H9 (cell line): ENCODE measurements around the gene RNU7-1. TPM values are rescaled to one million over a fixed set of nuclear protein-coding genes. Genes with fewer than 3 reads are reported as not detected.

Source experiments
- DNase-seq: peaks from one replicate; pipeline ENCODE4 v3.0.0-alpha.2; 2017
- H2AFZ ChIP-seq: one replicate; pipeline ENCODE4 v1.6.1; 2013; ENCODE audit warnings: mild to moderate bottlenecking, low read length, control low read depth, moderate library complexity
- H2AK5ac ChIP-seq: 2 replicates; pipeline ENCODE4 v1.6.1; 2013; ENCODE audit warnings: low read length, control low read depth, mixed read lengths; ENCODE audit not compliant: insufficient read length
- H2BK120ac ChIP-seq: one replicate; pipeline ENCODE4 v1.6.1; 2013; ENCODE audit warnings: low read depth, mild to moderate bottlenecking, low read length, control low read depth, inconsistent platforms; ENCODE audit not compliant: poor library complexity, severe bottlenecking
- H2BK12ac ChIP-seq: 2 replicates; pipeline ENCODE4 v1.6.1; 2013; ENCODE audit warnings: low read length, control low read depth, mixed read lengths, low read depth; ENCODE audit not compliant: insufficient read length
- H2BK15ac ChIP-seq: 2 replicates; pipeline ENCODE4 v1.6.1; 2013; ENCODE audit warnings: low read depth, low read length, control low read depth
- H2BK20ac ChIP-seq: one replicate; pipeline ENCODE4 v1.6.1; 2013; ENCODE audit warnings: low read depth, mild to moderate bottlenecking, low read length, control low read depth, inconsistent platforms; ENCODE audit not compliant: poor library complexity, severe bottlenecking
- H2BK5ac ChIP-seq: 2 replicates; pipeline ENCODE4 v1.6.1; 2013; ENCODE audit warnings: low read length, control low read depth, mixed read lengths; ENCODE audit not compliant: insufficient read length
- H3K14ac ChIP-seq: 2 replicates; pipeline ENCODE4 v1.6.1; 2013; ENCODE audit warnings: low read length, control low read depth; ENCODE audit not compliant: insufficient read depth
- H3K18ac ChIP-seq: 2 replicates; pipeline ENCODE4 v1.6.1; 2013; ENCODE audit warnings: low read depth, mild to moderate bottlenecking, mixed read lengths, low read length, control low read depth; ENCODE audit not compliant: insufficient read length
- H3K23ac ChIP-seq: 2 replicates; pipeline ENCODE4 v1.6.1; 2013; ENCODE audit warnings: low read length, control low read depth, mixed read lengths, low read depth; ENCODE audit not compliant: insufficient read length
- H3K23me2 ChIP-seq: 2 replicates; pipeline ENCODE4 v1.6.1; 2013; ENCODE audit warnings: low read depth, mild to moderate bottlenecking, mixed read lengths, low read length, control low read depth; ENCODE audit not compliant: insufficient read length, poor library complexity, severe bottlenecking
- H3K27ac ChIP-seq: 2 replicates; pipeline ENCODE4 v1.5.1; 2013; ENCODE audit warnings: low read length, control low read depth, mixed read lengths, low read depth; ENCODE audit not compliant: insufficient read length
- H3K27me3 ChIP-seq: 2 replicates; pipeline ENCODE4 v1.6.1; 2013; ENCODE audit warnings: low read length, control low read depth, inconsistent platforms; ENCODE audit not compliant: insufficient read depth
- H3K4ac ChIP-seq: 2 replicates; pipeline ENCODE4 v1.6.1; 2013; ENCODE audit warnings: low read depth, mild to moderate bottlenecking, control low read depth, inconsistent platforms, low read length, moderate library complexity
- H3K4me1 ChIP-seq: 2 replicates; pipeline ENCODE4 v1.6.1; 2013; ENCODE audit warnings: low read length, control low read depth, inconsistent platforms; ENCODE audit not compliant: insufficient read depth
- H3K4me2 ChIP-seq: 2 replicates; pipeline ENCODE4 v1.6.1; 2013; ENCODE audit warnings: low read length, control low read depth, mixed read lengths; ENCODE audit not compliant: insufficient read length, insufficient read depth
- H3K56ac ChIP-seq: 2 replicates; pipeline ENCODE4 v1.6.1; 2013; ENCODE audit warnings: low read depth, mild to moderate bottlenecking, mixed read lengths, low read length, control low read depth; ENCODE audit not compliant: insufficient read length
- H3K79me1 ChIP-seq: 2 replicates; pipeline ENCODE4 v1.6.1; 2013; ENCODE audit warnings: low read depth, mild to moderate bottlenecking, moderate library complexity, low read length, control low read depth, inconsistent platforms; ENCODE audit not compliant: insufficient read depth, poor library complexity, severe bottlenecking
- H3K79me2 ChIP-seq: 2 replicates; pipeline ENCODE4 v1.6.1; 2013; ENCODE audit warnings: low read length, control low read depth, inconsistent platforms; ENCODE audit not compliant: insufficient read depth
- H3K9ac ChIP-seq: 2 replicates; pipeline ENCODE4 v1.6.1; 2013; ENCODE audit warnings: low read length, control low read depth, mixed read lengths; ENCODE audit not compliant: insufficient read length; ENCODE audit errors: extremely low read depth
- H3K9me3 ChIP-seq: one replicate; pipeline ENCODE4 v1.6.1; 2013; ENCODE audit warnings: low read depth, low read length, inconsistent platforms; ENCODE audit not compliant: control insufficient read depth
- H3T11ph ChIP-seq: one replicate; pipeline ENCODE4 v1.6.1; 2013; ENCODE audit warnings: mild to moderate bottlenecking, low read length, control low read depth, inconsistent platforms
- H4K20me1 ChIP-seq: one replicate; pipeline ENCODE4 v1.6.1; 2013; ENCODE audit not compliant: control insufficient read depth, insufficient read length, insufficient read depth
- H4K5ac ChIP-seq: 2 replicates; pipeline ENCODE4 v1.6.1; 2013; ENCODE audit warnings: low read depth, mild to moderate bottlenecking, mixed read lengths, low read length, control low read depth; ENCODE audit not compliant: insufficient read length
- H4K8ac ChIP-seq: replicated peaks from 2 replicates; pipeline ENCODE4 v1.6.1; 2013; ENCODE audit warnings: low read length, control low read depth, mixed read lengths, low read depth; ENCODE audit not compliant: insufficient read length
- H4K91ac ChIP-seq: 2 replicates; pipeline ENCODE4 v1.6.1; 2013; ENCODE audit warnings: low read depth, mild to moderate bottlenecking, moderate library complexity, mixed read lengths, low read length, control low read depth; ENCODE audit not compliant: insufficient read length
- H3K27ac Mint-ChIP-seq, 3 experiments: 2 replicates in 2 of 3; 3 replicates in 1 of 3; pipeline ENCODE4 v1.8.0; 2020 to 2021; ENCODE audit warnings: mixed read lengths in 3 of 3, mild to moderate bottlenecking in 1 of 3, moderate library complexity in 1 of 3
- H3K27me3 Mint-ChIP-seq: 2 replicates; pipeline ENCODE4 v1.8.0; 2021; ENCODE audit warnings: low read depth, mild to moderate bottlenecking, moderate library complexity, mixed read lengths
- H3K36me3 Mint-ChIP-seq, 3 experiments: 2 replicates in 2 of 3; 3 replicates in 1 of 3; pipeline ENCODE4 v1.8.0; 2020 to 2021; ENCODE audit warnings: low read depth in 3 of 3, mixed read lengths in 3 of 3; ENCODE audit not compliant: insufficient read depth in 1 of 3
- H3K4me1 Mint-ChIP-seq, 2 experiments: 2 replicates each; pipeline ENCODE4 v1.8.0; 2020; ENCODE audit warnings: mixed read lengths in 2 of 2
- H3K4me3 Mint-ChIP-seq, 2 experiments: 2 replicates in 1 of 2; 3 replicates in 1 of 2; pipeline ENCODE4 v1.8.0; 2020 to 2021; ENCODE audit warnings: mild to moderate bottlenecking in 2 of 2, mixed read lengths in 2 of 2, moderate library complexity in 1 of 2
- H3K9me3 Mint-ChIP-seq, 2 experiments: 2 replicates in 1 of 2; 3 replicates in 1 of 2; pipeline ENCODE4 v1.8.0; 2020; ENCODE audit warnings: mild to moderate bottlenecking in 2 of 2, mixed read lengths in 2 of 2, moderate library complexity in 1 of 2
- WGBS: extraction: QIAGEN DNeasy Blood & Tissue Kit; methylation state at CpG from one replicate; pipeline ENCODE4 v1.1.7; 2013; ENCODE audit warnings: missing lambda C conversion rate, low lambda C conversion rate, mixed read lengths; ENCODE audit not compliant: insufficient read length; ENCODE audit errors: extremely low coverage; 5-methylcytosine and 5-hydroxymethylcytosine counted together
- total RNA-seq: library from RNA; stranded (reverse); gene quantifications from 2 replicates; pipeline ENCODE4 v1.2.1, GENCODE V29; 2021
- TF ChIP-seq, protein P1 (sequence below): fragments of 200-600 bp; sonication (generic); conservative IDR thresholded peaks from 3 replicates; pipeline ENCODE4 v1.8.0; 2021; ENCODE audit warnings: antibody characterized with exemption, mild to moderate bottlenecking

RNU7-1 gene
- total RNA-seq, 1 experiment from 2014 or later = not detected

DNA sequence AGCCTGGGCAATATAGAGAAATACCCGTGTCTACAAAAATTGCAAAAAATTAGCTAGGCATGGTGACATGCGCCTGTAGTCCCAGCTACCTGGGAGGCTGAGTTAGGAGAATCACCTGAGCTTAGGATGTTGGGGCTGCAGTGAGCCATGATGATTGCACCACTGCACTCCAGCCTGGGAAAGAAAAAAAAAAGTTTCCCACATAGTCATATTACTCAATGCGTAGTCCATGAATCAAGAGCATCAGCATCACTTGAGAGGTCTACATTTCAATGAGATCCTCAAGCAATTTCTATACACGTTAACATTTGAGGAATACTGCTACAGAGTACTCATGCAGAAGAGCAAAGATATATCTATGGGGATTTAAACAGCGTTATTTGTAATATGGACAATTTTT is 44.2 kb upstream of the RNU7-1 start:
- H3K27me3 ChIP-seq = no peaks in the 10 kb centered on the region
- no peak overlapping the region; a peak in 1 of 5 replicates for H3K4me3 Mint-ChIP-seq
- H3K4me1 ChIP-seq = peaks cover 2% of the 10 kb centered on the region; the same call in 1 of the 2 replicates
- H3K9ac ChIP-seq = no peak overlapping the region
- no peak overlapping the region for H2BK12ac ChIP-seq
- no peak overlapping the region for H2AK5ac ChIP-seq
- DNase-seq = no peak
- H3K79me2 ChIP-seq = no peaks in the 10 kb centered on the region
- H3K4me1 Mint-ChIP-seq = peaks cover 4 to 14% of the 10 kb centered on the region in 2 experiments
- H3K4me2 ChIP-seq = no peak overlapping the region
- H3K4ac ChIP-seq = no peak overlapping the region
- H3K18ac ChIP-seq = no peak overlapping the region
- H3K23me2 ChIP-seq = no peaks in the 10 kb centered on the region
- no peak overlapping the region for H3T11ph ChIP-seq
- no peak overlapping the region for H3K56ac ChIP-seq
- no peak overlapping the region for H3K23ac ChIP-seq
- no CpG with 5 or more reads among the region's 5 CpGs for WGBS
- H4K5ac ChIP-seq = no peak overlapping the region
- H4K8ac ChIP-seq = no peak overlapping the region
- no peak overlapping the region for H3K27ac ChIP-seq
- H3K27ac Mint-ChIP-seq = no peak overlapping the region
- H2BK15ac ChIP-seq = no peak overlapping the region
- TF ChIP-seq, protein P1, sequence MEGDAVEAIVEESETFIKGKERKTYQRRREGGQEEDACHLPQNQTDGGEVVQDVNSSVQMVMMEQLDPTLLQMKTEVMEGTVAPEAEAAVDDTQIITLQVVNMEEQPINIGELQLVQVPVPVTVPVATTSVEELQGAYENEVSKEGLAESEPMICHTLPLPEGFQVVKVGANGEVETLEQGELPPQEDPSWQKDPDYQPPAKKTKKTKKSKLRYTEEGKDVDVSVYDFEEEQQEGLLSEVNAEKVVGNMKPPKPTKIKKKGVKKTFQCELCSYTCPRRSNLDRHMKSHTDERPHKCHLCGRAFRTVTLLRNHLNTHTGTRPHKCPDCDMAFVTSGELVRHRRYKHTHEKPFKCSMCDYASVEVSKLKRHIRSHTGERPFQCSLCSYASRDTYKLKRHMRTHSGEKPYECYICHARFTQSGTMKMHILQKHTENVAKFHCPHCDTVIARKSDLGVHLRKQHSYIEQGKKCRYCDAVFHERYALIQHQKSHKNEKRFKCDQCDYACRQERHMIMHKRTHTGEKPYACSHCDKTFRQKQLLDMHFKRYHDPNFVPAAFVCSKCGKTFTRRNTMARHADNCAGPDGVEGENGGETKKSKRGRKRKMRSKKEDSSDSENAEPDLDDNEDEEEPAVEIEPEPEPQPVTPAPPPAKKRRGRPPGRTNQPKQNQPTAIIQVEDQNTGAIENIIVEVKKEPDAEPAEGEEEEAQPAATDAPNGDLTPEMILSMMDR = no peak
- H3K14ac ChIP-seq = no peak overlapping the region
- no peaks in the 10 kb centered on the region for H3K79me1 ChIP-seq
- H2AFZ ChIP-seq = no peak overlapping the region
- no peaks in the 10 kb centered on the region for H3K9me3 ChIP-seq
- no peak overlapping the region for H2BK5ac ChIP-seq
- no peaks in the 10 kb centered on the region for H3K9me3 Mint-ChIP-seq
- no peaks in the 10 kb centered on the region; the same call in 1 of the 2 replicates for H3K27me3 Mint-ChIP-seq
- H4K20me1 ChIP-seq = peaks cover 2% of the 10 kb centered on the region
- no peak overlapping the region for H2BK120ac ChIP-seq
- H4K91ac ChIP-seq = no peak overlapping the region
- no peak overlapping the region for H2BK20ac ChIP-seq
- no peaks in the 10 kb centered on the region for H3K36me3 Mint-ChIP-seq
